HuH-7 (cell line): ENCODE data around the gene EEF2K.

Source experiments
- DNase-seq: peaks from one replicate; pipeline ENCODE4 v3.0.0; 2011; ENCODE audit warnings: low spot score

The EEF2K gene

GRCh38 chr16:22336581-22336980 is 130.5 kb downstream of the EEF2K start:
- no peak for DNase-seq

DNA sequence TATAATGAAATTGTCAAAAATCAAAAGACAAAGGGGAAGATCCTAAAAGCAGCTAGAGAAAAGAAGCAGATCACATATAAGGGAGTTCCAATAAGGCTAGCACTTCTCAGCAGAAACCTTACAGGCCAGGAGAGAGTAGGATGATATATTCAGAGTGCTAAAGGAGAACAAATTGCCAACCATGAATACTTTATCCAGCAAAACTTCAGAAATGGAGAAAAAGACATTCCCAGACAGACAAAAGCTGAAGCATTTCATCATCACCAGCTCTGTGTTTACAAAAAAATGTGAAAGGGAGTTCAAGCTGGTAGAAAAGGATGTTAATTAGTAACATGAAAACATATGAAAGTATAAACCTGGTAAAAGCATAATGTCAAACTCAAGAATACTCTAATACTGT is 131.0 kb downstream of the EEF2K start:
- DNase-seq, result no peak

DNA sequence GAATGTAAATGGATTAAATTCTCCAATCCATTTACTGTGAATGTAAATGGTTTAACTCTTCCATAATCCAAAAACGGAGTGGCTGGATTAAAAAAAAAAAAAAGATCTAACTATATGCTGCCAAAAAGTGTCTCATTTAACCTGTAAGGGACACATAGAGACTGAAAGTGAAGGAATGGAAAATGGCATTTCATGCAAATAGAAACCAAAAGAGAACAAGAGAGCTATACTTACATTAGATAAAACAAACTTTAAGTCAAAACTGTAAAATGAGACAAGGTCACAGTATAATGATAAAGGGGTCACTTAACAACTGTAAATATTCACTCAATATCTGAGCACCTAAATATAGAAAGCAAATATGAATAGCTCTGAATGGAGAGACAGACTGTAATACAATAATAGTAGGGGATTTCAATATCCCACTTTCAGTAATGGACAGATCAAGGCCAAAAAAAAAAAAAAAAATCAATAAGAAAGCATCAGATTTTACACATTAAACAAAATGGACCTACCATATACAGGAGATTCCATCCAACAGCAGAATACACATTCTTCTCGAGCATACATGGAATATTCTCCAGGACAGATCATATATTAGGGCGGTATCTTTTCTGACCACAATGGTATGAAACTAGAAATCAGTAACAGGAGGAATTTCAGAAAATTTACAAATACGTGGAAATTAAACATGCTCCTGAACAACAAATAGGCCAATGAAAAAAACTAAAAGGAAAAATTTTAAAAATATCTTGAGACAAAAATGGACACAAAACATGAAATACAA is 132.0 kb downstream of the EEF2K start:
- DNase-seq, result no peak
